H1 (cell line): ENCODE data around the gene WNK3. TPM values are rescaled to one million over a fixed set of nuclear protein-coding genes. Genes with fewer than 3 reads are reported as not detected.

Experiments
- CHD7 ChIP-seq: fragments of 300-600 bp; sonication (generic); IDR thresholded peaks from 2 replicates; pipeline ENCODE4 v1.7.1; 2012; ENCODE audit warnings: low read length, moderate library complexity, mild to moderate bottlenecking, inconsistent platforms; ENCODE audit not compliant: insufficient replicate concordance
- polyA plus RNA-seq, 7 experiments: library from polyadenylated mRNA; depleted of rRNA in 3 of 7; stranded (reverse) in 5 of 7; unstranded in 2 of 7; fragments of >200 nt in 5 of 7; fragments of 200-250 nt in 2 of 7; gene quantifications; 1 replicate in 5 of 7; 2 replicates in 1 of 7; 4 replicates in 1 of 7; pipeline versions ENCODE4 v1.2.1 to v1.2.3, GENCODE V29; 2011 to 2013; ENCODE audit warnings: missing spikeins in 2 of 7, mixed read lengths in 2 of 7
- total RNA-seq: library from RNA; stranded (reverse); fragmentation: NEBNext Ultra II Directional; extraction: Animal tissue kit (Norgen Biotek cat#: 25700); gene quantifications from 2 replicates; pipeline ENCODE4 v1.2.1, GENCODE V29; 2021

Gene WNK3
- total and polyA plus RNA-seq, 2 of the 8 experiments (the other 6 are each of a cell fraction or from before 2014, with no cell fraction given): 5.5 to 37.5 TPM

GRCh38 chrX:54172455-54172854, 185.4 kb downstream of the WNK3 start (continued):
- TF ChIP-seq CHD7: no peak
